Activated naive CD4-positive, alpha-beta T cell (primary cell): ENCODE measurements around the gene XRCC5.

Experiments
- DNase-seq, 4 experiments: peaks; one replicate each; lab custom pipeline; 2025; lab: John Stamatoyannopoulos, UW

The XRCC5 gene

GRCh38 chr2:216159144-216159543 lies 50.0 kb downstream of the XRCC5 start:
- no peak for DNase-seq

GRCh38 chr2:216159646-216160045 lies 50.5 kb downstream of the XRCC5 start:
- no peak for DNase-seq

GRCh38 chr2:216160786-216161185 lies 51.6 kb downstream of the XRCC5 start:
- DNase-seq: no peak

GRCh38 chr2:216161967-216162366 lies 52.8 kb downstream of the XRCC5 start:
- DNase-seq: no peak

- no peak for DNase-seq
Measured at GRCh38 chr2:216163518-216163917, 54.4 kb downstream of the XRCC5 start.

- no peak for DNase-seq
Measured at GRCh38 chr2:216164087-216164486, 54.9 kb downstream of the XRCC5 start.

- no peak for DNase-seq
Measured at GRCh38 chr2:216164576-216164975, 55.4 kb downstream of the XRCC5 start.

- DNase-seq: no peak
Measured at GRCh38 chr2:216165711-216166110, 56.6 kb downstream of the XRCC5 start.

- DNase-seq: no peak
Measured at GRCh38 chr2:216169087-216169486, 59.9 kb downstream of the XRCC5 start.

- DNase-seq: no peak
Measured at GRCh38 chr2:216170076-216170763, 61.1 kb downstream of the XRCC5 start.

- no peak for DNase-seq
Measured at GRCh38 chr2:216171011-216171410, 61.9 kb downstream of the XRCC5 start.

GRCh38 chr2:216172493-216172892 lies 63.3 kb downstream of the XRCC5 start:
- DNase-seq: no peak

- no peak for DNase-seq
Measured at GRCh38 chr2:216179015-216179414, 69.9 kb downstream of the XRCC5 start.

GRCh38 chr2:216181351-216181750 lies 72.2 kb downstream of the XRCC5 start:
- DNase-seq: no peak

GRCh38 chr2:216181953-216182461 lies 72.9 kb downstream of the XRCC5 start:
- no peak for DNase-seq

- DNase-seq: no peak
Measured at GRCh38 chr2:216183462-216183861, 74.3 kb downstream of the XRCC5 start.

- DNase-seq: no peak
Measured at GRCh38 chr2:216188559-216188850, 79.4 kb downstream of the XRCC5 start.

GRCh38 chr2:216188956-216189355 lies 79.8 kb downstream of the XRCC5 start:
- DNase-seq: no peak

- no peak for DNase-seq
Measured at GRCh38 chr2:216189410-216189809, 80.3 kb downstream of the XRCC5 start.

GRCh38 chr2:216192181-216192580 lies 83.0 kb downstream of the XRCC5 start:
- DNase-seq: no peak

- DNase-seq: no peak
Measured at GRCh38 chr2:216192931-216193330, 83.8 kb downstream of the XRCC5 start.

- no peak for DNase-seq
Measured at GRCh38 chr2:216194013-216194412, 84.9 kb downstream of the XRCC5 start.

GRCh38 chr2:216194561-216194960 lies 85.4 kb downstream of the XRCC5 start:
- DNase-seq: no peak

- no peak for DNase-seq
Measured at GRCh38 chr2:216195565-216196029, 86.4 kb downstream of the XRCC5 start.
